Measurements from ENCODE around the gene SCUBE3. TPM values are rescaled to one million over a fixed set of nuclear protein-coding genes. Genes with fewer than 3 reads are reported as not detected.

The SCUBE3 gene
- total and polyA plus RNA-seq, 2 of the 13 experiments (the other 11 are each of a cell fraction or from before 2014, with no cell fraction given): not detected

DNA sequence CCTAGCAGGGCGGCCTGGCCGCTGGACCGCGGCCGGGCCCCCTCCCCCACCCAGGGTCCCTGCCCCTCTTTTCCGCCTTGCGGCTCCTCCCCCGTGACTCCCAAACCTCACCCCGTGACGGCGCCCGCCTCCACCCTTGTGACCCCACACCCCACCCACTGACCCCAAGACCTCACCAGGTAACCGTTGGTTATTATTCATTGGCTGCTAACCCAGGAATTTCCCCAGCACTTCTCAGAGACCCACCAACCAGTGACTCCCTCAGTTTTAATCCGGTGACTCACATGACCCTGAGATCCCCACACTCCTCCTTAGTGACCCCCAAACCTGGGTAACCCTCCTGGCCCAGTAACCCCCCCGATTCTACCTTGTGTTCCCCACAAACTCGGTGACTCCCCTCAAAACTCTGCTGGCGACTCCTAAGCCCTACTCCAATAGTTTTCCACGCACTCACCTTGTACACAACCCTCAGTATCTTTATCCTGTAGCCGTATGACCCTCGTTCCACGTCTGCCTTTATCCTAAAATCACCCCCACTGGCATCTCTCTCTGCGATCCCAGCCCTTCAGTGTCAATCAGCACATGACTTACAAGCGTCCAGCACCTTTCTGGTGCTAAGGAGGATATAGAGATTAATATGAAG, 46.3 kb downstream of the SCUBE3 start (continued):
- no peak for TF ChIP-seq ZNF18 (CRISPR knock-in tag; IDR thresholded peaks at IDR 0.05; ENCODE audit: insufficient replicate concordance)
- TF ChIP-seq DMAP1 (CRISPR knock-in tag; IDR thresholded peaks at IDR 0.05): no peak
- TF ChIP-seq SUZ12 (IDR thresholded peaks at IDR 0.05; ENCODE audit: low read depth, low read length): no peak
- no peak; the same call in 1 of the 2 replicates for TF ChIP-seq CCDC6 (CRISPR knock-in tag; IDR thresholded peaks at IDR 0.05)
- 0 out of 2 replicates have a peak, but pooled peaks have one; percentile 73 for TF ChIP-seq ZNF619 (CRISPR knock-in tag; IDR thresholded peaks at IDR 0.05)

DNA sequence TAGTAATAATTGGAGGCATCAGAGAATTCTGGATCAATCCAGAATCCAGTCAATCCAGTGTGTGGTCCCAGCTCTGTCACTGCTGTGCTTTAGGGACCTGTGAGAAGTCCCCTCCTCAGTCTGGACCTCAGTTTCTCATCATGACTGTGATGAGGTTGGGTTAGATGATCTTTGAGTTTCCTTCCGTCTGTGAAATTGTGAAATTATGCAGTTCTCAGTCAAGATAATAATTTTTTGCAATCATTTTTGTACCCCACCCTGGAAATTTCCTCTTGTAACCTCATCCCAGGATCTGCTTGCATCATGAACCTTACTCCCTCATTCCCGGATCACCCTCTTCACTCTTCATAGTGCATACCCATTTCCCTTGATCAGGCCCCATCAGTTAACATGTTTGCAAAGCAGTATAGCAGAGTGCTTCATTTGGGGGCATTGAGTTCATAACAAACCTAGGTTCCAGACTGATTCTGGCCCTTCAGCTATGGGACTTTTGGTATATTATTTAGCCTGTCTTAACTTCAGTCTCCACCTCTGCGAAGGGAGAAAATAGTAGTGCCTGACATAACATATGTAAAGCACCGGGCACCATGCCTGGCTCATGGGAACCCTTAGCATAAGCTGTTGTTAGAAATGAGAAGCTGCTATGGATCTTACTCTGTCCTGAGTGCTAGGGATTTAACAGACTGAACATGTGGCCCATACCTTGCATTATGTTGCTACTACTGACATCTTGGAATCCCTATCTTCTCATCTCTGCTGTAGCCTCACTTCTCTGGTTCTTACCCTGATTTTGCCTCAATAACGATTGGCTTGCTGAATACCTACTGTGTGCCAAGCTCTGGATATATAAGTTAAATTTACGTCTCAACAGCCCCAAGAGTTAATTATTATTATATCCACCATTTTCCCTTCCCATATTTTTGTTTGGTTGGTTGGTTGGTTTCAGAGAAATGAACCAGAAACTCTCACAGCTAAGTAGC, 47.1 kb downstream of the SCUBE3 start:
- intact Hi-C loops (cut with micrococcal nuclease; ENCODE audit: unreplicated experiment): no loop called here
- no peaks in the 10 kb centered on the region for H3K36me3 ChIP-seq (replicated peaks in 1 of 2; ENCODE audit: control insufficient read depth in 1 of 2, insufficient read depth in 2 of 2, low read length in 2 of 2)
- in situ Hi-C loops (cut with HindIII; ENCODE audit: extremely low pct_ligation_motif_present, low pct_unique_long_range_greater_than_20kb): no loop called here
- H3K4me3 ChIP-seq (replicated peaks in 1 of 3; ENCODE audit: insufficient read depth in 1 of 3, low read depth in 2 of 3, low read length in 3 of 3): peak overlapping the region; percentile 69 to 97 (median 77)
- peak overlapping the region; percentile 93 for H3K27ac ChIP-seq (ENCODE audit: extremely low read length, insufficient read depth, low read length)
- no peaks in the 10 kb centered on the region for H3K9me3 ChIP-seq (ENCODE audit: low read length)
- peak overlapping the region; percentile 97 for H3K9ac ChIP-seq (ENCODE audit: insufficient read depth, low read depth, low read length)
- no peak for DNase-seq (ENCODE audit: low spot score)
- peaks cover 9% of the 10 kb centered on the region for H3K79me2 ChIP-seq (ENCODE audit: insufficient read depth, low read length)
- no peak for FAIRE-seq
- no peaks in the 10 kb centered on the region; a peak in 1 of 5 replicates for H3K27me3 ChIP-seq (ENCODE audit: control insufficient read depth in 1 of 2, insufficient read depth in 2 of 2, low read length in 2 of 2)
- ChIA-PET CTCF (ENCODE audit: low intra/inter-chr PET ratio, low total read pairs) (no interaction called here), POLR2A (interaction anchor here (1.6 to 1.7 kb wide), 2 partner anchors 154 to 236 kb away, joined by 5 to 7 read pairs; partner anchors contain the start of gene TEAD3)
- BruUV-seq (replicated peaks): no TSS peak
- peak overlapping the region; percentile 94 for H3K4me2 ChIP-seq (ENCODE audit: low read depth, low read length)
- H3K4me1 ChIP-seq (ENCODE audit: insufficient read depth, low read length): peaks cover 52% of the 10 kb centered on the region
- WGBS (ENCODE audit: low lambda C conversion rate): 73% methylated on average over 6 of the region's 6 CpGs
- H4K20me1 ChIP-seq (ENCODE audit: insufficient read depth, low read length): no peaks in the 10 kb centered on the region
- ATAC-seq: no peak
- no peak overlapping the region for H2AFZ ChIP-seq (ENCODE audit: low read length)
- TF ChIP-seq, protein P1, sequence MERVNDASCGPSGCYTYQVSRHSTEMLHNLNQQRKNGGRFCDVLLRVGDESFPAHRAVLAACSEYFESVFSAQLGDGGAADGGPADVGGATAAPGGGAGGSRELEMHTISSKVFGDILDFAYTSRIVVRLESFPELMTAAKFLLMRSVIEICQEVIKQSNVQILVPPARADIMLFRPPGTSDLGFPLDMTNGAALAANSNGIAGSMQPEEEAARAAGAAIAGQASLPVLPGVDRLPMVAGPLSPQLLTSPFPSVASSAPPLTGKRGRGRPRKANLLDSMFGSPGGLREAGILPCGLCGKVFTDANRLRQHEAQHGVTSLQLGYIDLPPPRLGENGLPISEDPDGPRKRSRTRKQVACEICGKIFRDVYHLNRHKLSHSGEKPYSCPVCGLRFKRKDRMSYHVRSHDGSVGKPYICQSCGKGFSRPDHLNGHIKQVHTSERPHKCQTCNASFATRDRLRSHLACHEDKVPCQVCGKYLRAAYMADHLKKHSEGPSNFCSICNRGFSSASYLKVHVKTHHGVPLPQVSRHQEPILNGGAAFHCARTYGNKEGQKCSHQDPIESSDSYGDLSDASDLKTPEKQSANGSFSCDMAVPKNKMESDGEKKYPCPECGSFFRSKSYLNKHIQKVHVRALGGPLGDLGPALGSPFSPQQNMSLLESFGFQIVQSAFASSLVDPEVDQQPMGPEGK (CRISPR knock-in tag; IDR thresholded peaks at IDR 0.05): 0 out of 2 replicates have a peak, but pooled peaks have one; percentile 12
- TF ChIP-seq ZNF180 (CRISPR knock-in tag; IDR thresholded peaks at IDR 0.05; ENCODE audit: borderline replicate concordance, low read depth): no peak
- TF ChIP-seq GMEB2 (CRISPR knock-in tag; IDR thresholded peaks at IDR 0.05; ENCODE audit: low read depth): no peak
- TF ChIP-seq ZBTB26 (CRISPR knock-in tag; IDR thresholded peaks at IDR 0.05; ENCODE audit: borderline replicate concordance): peak; percentile 35; the same call in 1 of the 2 replicates
- TF ChIP-seq ZNF629 (CRISPR knock-in tag; conservative IDR thresholded peaks at IDR 0.05): peak; percentile 81
- TF ChIP-seq, protein P2, sequence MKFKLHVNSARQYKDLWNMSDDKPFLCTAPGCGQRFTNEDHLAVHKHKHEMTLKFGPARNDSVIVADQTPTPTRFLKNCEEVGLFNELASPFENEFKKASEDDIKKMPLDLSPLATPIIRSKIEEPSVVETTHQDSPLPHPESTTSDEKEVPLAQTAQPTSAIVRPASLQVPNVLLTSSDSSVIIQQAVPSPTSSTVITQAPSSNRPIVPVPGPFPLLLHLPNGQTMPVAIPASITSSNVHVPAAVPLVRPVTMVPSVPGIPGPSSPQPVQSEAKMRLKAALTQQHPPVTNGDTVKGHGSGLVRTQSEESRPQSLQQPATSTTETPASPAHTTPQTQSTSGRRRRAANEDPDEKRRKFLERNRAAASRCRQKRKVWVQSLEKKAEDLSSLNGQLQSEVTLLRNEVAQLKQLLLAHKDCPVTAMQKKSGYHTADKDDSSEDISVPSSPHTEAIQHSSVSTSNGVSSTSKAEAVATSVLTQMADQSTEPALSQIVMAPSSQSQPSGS (CRISPR knock-in tag; IDR thresholded peaks at IDR 0.05): 0 out of 2 replicates have a peak, but pooled peaks have one; percentile 33
